ENCODE measurements around the gene ILF2.

Gene ILF2

DNA sequence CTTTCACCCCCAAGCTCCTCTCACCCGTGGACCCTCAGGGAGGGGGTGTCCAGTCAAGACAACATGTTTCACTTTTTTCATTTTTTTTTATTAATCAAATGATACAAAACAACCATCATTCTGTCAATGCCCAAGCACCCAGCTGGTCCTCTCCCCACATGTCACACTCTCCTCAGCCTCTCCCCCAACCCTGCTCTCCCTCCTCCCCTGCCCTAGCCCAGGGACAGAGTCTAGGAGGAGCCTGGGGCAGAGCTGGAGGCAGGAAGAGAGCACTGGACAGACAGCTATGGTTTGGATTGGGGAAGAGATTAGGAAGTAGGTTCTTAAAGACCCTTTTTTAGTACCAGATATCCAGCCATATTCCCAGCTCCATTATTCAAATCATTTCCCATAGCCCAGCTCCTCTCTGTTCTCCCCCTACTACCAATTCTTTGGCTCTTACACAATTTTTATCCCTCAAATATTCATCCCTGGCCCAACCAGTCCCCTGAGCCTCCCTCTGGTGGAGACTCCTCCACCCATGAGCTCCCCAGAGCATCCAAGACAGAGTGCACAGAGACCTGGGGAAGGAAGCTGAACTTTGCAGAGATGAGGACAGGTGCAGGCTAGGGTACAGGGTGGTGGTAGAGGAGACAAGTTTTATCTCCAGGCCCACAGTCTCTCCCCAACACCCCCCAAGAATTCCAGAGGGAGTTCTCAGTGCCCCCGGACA is 56.4 kb downstream of the ILF2 start:
- no peak for DNase-seq (ENCODE audit: low read depth)
- TF ChIP-seq, protein P1, sequence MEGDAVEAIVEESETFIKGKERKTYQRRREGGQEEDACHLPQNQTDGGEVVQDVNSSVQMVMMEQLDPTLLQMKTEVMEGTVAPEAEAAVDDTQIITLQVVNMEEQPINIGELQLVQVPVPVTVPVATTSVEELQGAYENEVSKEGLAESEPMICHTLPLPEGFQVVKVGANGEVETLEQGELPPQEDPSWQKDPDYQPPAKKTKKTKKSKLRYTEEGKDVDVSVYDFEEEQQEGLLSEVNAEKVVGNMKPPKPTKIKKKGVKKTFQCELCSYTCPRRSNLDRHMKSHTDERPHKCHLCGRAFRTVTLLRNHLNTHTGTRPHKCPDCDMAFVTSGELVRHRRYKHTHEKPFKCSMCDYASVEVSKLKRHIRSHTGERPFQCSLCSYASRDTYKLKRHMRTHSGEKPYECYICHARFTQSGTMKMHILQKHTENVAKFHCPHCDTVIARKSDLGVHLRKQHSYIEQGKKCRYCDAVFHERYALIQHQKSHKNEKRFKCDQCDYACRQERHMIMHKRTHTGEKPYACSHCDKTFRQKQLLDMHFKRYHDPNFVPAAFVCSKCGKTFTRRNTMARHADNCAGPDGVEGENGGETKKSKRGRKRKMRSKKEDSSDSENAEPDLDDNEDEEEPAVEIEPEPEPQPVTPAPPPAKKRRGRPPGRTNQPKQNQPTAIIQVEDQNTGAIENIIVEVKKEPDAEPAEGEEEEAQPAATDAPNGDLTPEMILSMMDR (IDR thresholded peaks at IDR 0.05; ENCODE audit: insufficient read depth, low read depth, low read length, missing control alignments): peak; percentile 31
- H3K4me3 ChIP-seq (ENCODE audit: low read length): peak overlapping the region; percentile 100

DNA sequence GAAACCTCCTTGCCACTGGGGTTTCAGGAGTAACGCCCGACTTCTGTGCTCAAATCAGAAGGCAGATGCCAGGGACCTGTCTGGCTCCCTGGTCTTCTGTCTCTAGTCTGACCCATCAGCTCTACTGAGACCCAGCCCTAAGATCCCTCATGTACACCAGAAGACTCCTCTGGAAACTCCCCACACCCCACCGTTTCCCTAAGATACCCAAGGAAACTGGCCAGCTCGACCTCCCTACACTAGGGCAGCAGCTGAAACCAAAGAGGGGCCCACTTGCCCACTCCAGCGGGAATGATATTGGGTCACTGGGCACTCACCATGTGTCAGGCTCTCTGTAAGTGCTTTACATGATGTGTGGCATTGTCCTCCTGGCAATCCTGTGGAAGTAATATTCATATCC is 57.4 kb downstream of the ILF2 start:
- peak overlapping the region; percentile 100 for H3K4me3 ChIP-seq (ENCODE audit: low read length)
- TF ChIP-seq, protein P1 (IDR thresholded peaks at IDR 0.05; ENCODE audit: insufficient read depth, low read depth, low read length, missing control alignments): no peak
- DNase-seq (ENCODE audit: low read depth): no peak

GRCh38 chr1:153612755-153613331 is 58.0 kb downstream of the ILF2 start, which contains the start of gene S100A16:
Gene S100A16 (minus strand): TSS chr1:153613137. CDS start chr1:153608151, 4,986 bp downstream.
- TF ChIP-seq, protein P1 (IDR thresholded peaks at IDR 0.05; ENCODE audit: insufficient read depth, low read depth, low read length, missing control alignments): no peak
- peak; percentile 95 for DNase-seq (ENCODE audit: low read depth)
- H3K4me3 ChIP-seq (ENCODE audit: low read length): peak within 1 kb of the TSS; percentile 100

DNA sequence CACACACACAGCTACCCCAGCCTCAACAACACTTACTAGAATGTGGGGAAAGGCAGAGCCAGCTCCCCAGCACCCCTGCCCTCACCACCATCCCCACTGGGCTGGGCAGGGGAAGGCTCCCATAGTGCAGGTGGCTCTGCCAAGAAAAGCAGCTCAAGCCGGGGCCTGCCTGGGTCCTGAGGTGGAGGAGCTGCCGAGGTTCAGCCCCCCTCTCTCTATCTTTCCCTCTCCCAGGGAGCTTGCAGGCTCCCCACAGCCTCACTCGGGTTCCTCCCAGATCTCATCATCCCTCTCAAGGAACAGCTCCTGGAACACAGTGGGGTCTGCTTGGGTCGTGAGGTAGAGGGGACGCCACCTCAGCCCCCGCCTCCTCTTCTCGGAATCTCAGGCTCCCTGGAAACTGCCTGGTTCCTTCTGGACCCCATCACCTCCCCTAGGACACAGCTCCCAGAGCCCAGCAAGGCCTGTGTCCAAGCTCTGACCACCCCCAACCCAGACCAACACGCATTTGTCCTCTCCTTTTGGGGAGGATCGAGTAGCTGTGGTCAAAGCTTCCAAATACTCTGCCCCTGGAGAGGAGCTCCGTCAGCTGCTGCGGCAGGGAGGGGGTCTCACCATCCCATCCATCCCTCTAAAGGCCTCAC is 58.6 kb downstream of the ILF2 start:
- peak; percentile 33 for DNase-seq (ENCODE audit: low read depth)

More for the DNA sequence above, 58.6 kb downstream of the ILF2 start:
- peak overlapping the region; percentile 100 for H3K4me3 ChIP-seq (ENCODE audit: low read length)
- TF ChIP-seq, protein P1 (IDR thresholded peaks at IDR 0.05; ENCODE audit: insufficient read depth, low read depth, low read length, missing control alignments): no peak

All from epithelial cell of esophagus (primary cell).